ENCODE measurements around the gene DYNC2I2. TPM values are rescaled to one million over a fixed set of nuclear protein-coding genes. Genes with fewer than 3 reads are reported as not detected.

Gene DYNC2I2
- total RNA-seq, 1 experiment from 2014 or later: 225 TPM

DNA sequence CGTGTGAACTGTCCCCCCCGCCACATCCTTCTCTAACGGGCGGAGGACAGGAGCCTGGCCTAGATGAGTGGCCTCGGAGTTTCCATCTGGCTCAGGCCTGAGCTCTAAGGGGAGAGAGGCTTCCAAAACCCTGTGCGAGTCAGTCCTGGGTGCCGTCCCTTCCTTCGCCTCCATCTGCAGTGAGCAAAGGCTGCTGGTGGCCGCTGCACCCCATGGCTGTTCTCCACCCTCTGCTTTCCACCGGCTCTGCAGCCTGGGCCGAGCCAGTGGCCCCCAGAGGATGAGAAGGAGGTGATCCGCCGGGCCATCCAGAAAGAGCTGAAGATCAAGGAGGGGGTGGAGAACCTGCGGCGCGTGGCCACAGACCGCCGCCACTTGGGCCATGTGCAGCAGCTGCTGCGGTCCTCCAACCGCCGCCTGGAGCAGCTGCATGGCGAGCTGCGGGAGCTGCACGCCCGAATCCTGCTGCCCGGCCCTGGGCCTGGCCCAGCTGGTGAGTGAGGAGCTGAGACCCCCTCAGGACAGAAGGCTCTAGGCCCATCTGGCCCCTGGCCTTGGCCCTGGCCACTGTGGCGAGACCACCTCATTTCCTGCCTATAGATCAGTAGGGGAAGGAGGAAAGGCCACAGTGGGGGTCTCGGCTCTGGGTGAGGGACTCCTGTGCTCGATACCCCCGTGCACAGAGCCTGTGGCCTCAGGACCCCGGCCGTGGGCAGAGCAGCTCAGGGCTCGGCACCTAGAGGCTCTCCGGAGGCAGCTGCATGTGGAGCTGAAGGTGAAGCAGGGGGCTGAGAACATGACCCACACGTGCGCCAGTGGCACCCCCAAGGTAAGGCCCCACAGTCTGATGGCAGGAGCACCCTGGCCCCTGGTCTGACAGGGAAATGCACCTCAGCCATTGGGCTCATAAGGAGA, 48.7 kb upstream of the DYNC2I2 start:
- DNase-seq: no peak
- H4K20me1 ChIP-seq (ENCODE audit: insufficient read depth): no peaks in the 10 kb centered on the region
- TF ChIP-seq EZH2 (IDR thresholded peaks at IDR 0.05; ENCODE audit: low read depth): no peak
- no peak for TF ChIP-seq CTCF (conservative IDR thresholded peaks at IDR 0.05)
- H3K79me2 ChIP-seq (ENCODE audit: low read depth): no peaks in the 10 kb centered on the region
- ChIA-PET POLR2A (ENCODE audit: unreplicated experiment) (interaction anchor here (0.6 kb wide), 3 partner anchors 12 to 57 kb away, joined by 3 to 39 read pairs (median 4); partner anchors contain the start of gene ZDHHC12), CTCF (interaction anchor here (0.5 kb wide), 1 partner anchor 335 kb away, joined by 3 read pairs; no protein-coding TSS in a partner anchor)
- H3K36me3 ChIP-seq (ENCODE audit: low read depth): no peaks in the 10 kb centered on the region
- no peaks in the 10 kb centered on the region for H3K9me2 ChIP-seq (ENCODE audit: insufficient read depth)
- H3K9me3 ChIP-seq (ENCODE audit: insufficient read depth, low read depth): no peaks in the 10 kb centered on the region
- H3K27me3 ChIP-seq (ENCODE audit: insufficient read depth, low read depth): no peaks in the 10 kb centered on the region
- H3K4me1 ChIP-seq (replicated peaks; ENCODE audit: insufficient read depth): no peaks in the 10 kb centered on the region
- BruUV-seq (replicated peaks): no TSS peak
- H2AFZ ChIP-seq: no peak overlapping the region
- no peak overlapping the region for H3K4me3 ChIP-seq
- peaks cover 9% of the 10 kb centered on the region; the same call in 1 of the 2 replicates for H3F3A ChIP-seq (ENCODE audit: insufficient read depth, low read depth)
- H3K4me2 ChIP-seq: no peak overlapping the region
- intact Hi-C loops (cut with micrococcal nuclease; ENCODE audit: unreplicated experiment): no loop called here
- H3K27ac ChIP-seq: no peak overlapping the region

DNA sequence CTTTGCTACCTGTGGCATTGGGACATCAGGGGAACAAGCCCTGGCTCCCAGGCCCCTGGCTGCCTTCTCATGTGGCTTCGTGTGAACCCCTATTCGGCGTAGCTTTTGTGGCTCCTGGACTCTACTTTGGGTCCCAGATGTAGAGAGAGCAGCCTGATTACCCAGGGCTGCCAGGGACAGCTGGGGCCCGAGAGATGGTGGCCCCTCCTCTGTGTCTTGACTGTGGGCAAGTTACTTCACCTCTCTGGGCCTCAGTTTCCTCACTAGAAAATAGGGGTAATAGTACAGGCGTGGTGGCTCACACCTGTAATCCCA, 47.7 kb upstream of the DYNC2I2 start:
- TF ChIP-seq EZH2 (IDR thresholded peaks at IDR 0.05; ENCODE audit: low read depth): no peak
- no peak for TF ChIP-seq CTCF (conservative IDR thresholded peaks at IDR 0.05)
- H3F3A ChIP-seq (ENCODE audit: insufficient read depth, low read depth): peaks cover 17% of the 10 kb centered on the region
- H3K79me2 ChIP-seq (ENCODE audit: low read depth): no peaks in the 10 kb centered on the region
- no peak overlapping the region for H3K4me3 ChIP-seq
- CTCF ChIA-PET: no interaction called here
- DNase-seq: no peak
- BruUV-seq (replicated peaks): no TSS peak
- H3K9me3 ChIP-seq (ENCODE audit: insufficient read depth, low read depth): no peaks in the 10 kb centered on the region
- H3K4me1 ChIP-seq (replicated peaks; ENCODE audit: insufficient read depth): no peaks in the 10 kb centered on the region
- H3K27ac ChIP-seq: no peak overlapping the region
- H3K36me3 ChIP-seq (ENCODE audit: low read depth): no peaks in the 10 kb centered on the region
- intact Hi-C loops (cut with micrococcal nuclease; ENCODE audit: unreplicated experiment): no loop called here
- H2AFZ ChIP-seq: no peak overlapping the region
- POLR2A ChIA-PET (ENCODE audit: unreplicated experiment): no interaction called here
- no peak overlapping the region for H3K4me2 ChIP-seq
- H3K27me3 ChIP-seq (ENCODE audit: insufficient read depth, low read depth): no peaks in the 10 kb centered on the region
- no peaks in the 10 kb centered on the region for H4K20me1 ChIP-seq (ENCODE audit: insufficient read depth)
- H3K9me2 ChIP-seq (ENCODE audit: insufficient read depth): no peaks in the 10 kb centered on the region

- BruUV-seq (replicated peaks): no TSS peak
- no peaks in the 10 kb centered on the region for H3K79me2 ChIP-seq (ENCODE audit: low read depth)
- DNase-seq: no peak
- CTCF ChIA-PET: no interaction called here
- H3K36me3 ChIP-seq (ENCODE audit: low read depth): no peaks in the 10 kb centered on the region
- H3K9me3 ChIP-seq (ENCODE audit: insufficient read depth, low read depth): no peaks in the 10 kb centered on the region
- no peak overlapping the region for H2AFZ ChIP-seq
- H4K20me1 ChIP-seq (ENCODE audit: insufficient read depth): no peaks in the 10 kb centered on the region
- POLR2A ChIA-PET (ENCODE audit: unreplicated experiment): no interaction called here
- H3K9me2 ChIP-seq (ENCODE audit: insufficient read depth): no peaks in the 10 kb centered on the region
- peaks cover 20% of the 10 kb centered on the region for H3F3A ChIP-seq (ENCODE audit: insufficient read depth, low read depth)
- H3K4me3 ChIP-seq: no peak overlapping the region
- TF ChIP-seq CTCF (conservative IDR thresholded peaks at IDR 0.05) (no peak), EZH2 (IDR thresholded peaks at IDR 0.05; ENCODE audit: low read depth) (no peak)
- intact Hi-C loops (cut with micrococcal nuclease; ENCODE audit: unreplicated experiment): no loop called here
- H3K27me3 ChIP-seq (ENCODE audit: insufficient read depth, low read depth): no peaks in the 10 kb centered on the region
- no peaks in the 10 kb centered on the region for H3K4me1 ChIP-seq (replicated peaks; ENCODE audit: insufficient read depth)
- H3K4me2 ChIP-seq: no peak overlapping the region
- no peak overlapping the region for H3K27ac ChIP-seq
Observed at GRCh38 chr9:128703616-128704355, 47.1 kb upstream of the DYNC2I2 start.
